GM21619 (cell line): ENCODE measurements around the gene PDE4D.
A peak's percentile ranks its signal among the peaks of the same experiment; 100 is the strongest.

Source experiments
- ATAC-seq: cut with Tn5 transposase; IDR thresholded peaks from one replicate; pipeline ENCODE4 v1.9.1; 2021; ENCODE audit not compliant: unreplicated experiment

Gene PDE4D

DNA sequence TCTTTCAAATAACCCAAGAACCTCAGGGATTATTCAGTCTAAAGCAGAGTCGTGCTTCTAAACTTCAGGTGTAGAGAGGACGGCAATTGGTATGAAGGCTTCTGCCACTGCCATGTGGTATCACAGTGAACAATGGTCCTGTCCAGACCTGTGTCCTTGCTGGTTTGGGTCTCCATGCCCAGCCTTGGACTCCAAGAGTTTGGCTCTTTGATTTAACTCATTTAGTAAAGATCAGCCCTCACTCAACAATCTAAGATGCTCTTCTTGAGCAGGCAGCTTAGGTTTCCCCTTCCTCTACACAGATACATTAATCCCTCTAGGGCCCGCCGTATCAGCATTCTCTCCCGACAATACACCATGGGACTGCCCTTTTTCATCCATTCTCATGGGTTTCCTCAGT lies 792.7 kb downstream of the PDE4D start:
- no peak for ATAC-seq

GRCh38 chr5:59099995-59100345 lies 793.6 kb downstream of the PDE4D start:
- no peak for ATAC-seq

- ATAC-seq: peak; percentile 76
Measured at GRCh38 chr5:59099270-59099994, 794.1 kb downstream of the PDE4D start.

DNA sequence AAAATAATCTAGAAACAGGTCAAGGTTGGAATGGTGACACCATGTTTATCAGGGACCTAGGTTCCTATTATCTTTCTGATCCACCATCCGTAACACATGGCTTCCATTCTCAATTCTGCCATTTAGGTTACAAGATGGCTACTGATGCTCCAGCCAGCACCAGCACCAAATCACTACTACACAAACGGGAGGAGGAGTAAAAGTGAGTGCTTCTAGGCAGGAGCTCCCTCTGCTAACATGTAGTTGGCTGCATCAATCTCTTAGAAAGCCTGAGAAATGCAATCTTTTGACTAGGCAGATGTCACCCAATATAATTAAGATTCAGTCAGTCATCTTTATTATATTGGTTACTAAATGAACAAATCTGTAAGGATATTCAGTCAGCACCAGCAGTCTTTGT lies 794.8 kb downstream of the PDE4D start:
- no peak for ATAC-seq

GRCh38 chr5:59097712-59098111 lies 795.8 kb downstream of the PDE4D start:
- no peak for ATAC-seq

- ATAC-seq: no peak
Measured at GRCh38 chr5:59097116-59097515, 796.4 kb downstream of the PDE4D start.

- ATAC-seq: no peak
Measured at GRCh38 chr5:59095480-59095879, 798.0 kb downstream of the PDE4D start.

- ATAC-seq: no peak
Measured at GRCh38 chr5:59094864-59095263, 798.7 kb downstream of the PDE4D start.

GRCh38 chr5:59093329-59093728 lies 800.2 kb downstream of the PDE4D start:
- no peak for ATAC-seq

DNA sequence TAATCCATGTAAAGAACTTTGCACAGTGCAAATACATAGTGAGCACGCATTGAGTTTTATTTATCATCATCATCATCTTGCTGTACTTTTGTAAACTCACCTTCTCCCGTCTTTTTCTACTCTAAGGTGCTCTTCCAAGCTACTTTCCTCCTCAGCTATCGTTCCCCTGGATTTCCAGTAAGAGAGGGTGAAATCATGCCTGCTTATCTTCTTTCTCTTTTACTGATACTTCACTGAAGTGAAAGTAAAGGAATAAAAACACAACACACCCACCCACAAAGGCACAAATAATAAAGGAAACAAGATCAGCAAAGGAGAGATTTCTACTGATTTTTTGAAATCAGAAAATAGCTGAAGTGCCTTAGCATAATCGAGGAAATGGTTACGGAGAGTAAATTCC lies 800.8 kb downstream of the PDE4D start:
- no peak for ATAC-seq

DNA sequence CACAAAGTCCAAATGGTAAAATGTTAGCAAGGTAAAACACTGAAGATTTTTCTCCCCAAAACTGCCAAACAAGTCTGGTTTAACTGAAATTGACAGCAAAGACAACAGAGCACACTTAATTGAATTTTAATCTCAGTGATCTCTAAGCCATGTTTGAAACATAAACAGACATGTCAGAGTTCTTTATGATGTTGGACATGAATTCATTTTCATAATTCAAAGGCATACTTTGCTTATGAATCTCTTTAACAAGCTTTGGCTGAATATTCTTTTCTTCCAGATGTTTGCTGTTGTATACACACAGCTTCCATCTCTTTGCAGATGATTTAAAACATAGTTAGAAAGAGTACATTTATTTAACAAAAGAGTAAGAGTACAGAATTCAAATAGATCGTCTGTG lies 801.6 kb downstream of the PDE4D start:
- no peak for ATAC-seq

DNA sequence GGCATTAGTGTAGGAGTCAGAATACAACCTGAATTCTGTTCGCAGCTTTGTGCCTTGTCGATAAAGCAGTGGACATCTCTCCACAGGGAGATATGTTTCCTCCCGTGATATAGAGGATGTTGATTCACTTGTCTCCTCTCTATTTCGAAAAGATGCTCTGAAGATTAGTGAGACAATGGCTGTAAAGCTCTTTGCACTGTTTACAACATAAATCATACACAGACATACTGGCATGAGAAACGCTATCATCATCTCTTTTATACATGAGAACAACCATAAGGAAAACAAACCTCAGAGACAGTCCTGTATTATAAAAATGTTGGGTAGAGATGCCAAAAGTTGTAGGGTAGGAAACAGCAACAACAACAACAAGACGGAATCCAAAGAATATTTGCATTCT lies 803.2 kb downstream of the PDE4D start:
- ATAC-seq: no peak

DNA sequence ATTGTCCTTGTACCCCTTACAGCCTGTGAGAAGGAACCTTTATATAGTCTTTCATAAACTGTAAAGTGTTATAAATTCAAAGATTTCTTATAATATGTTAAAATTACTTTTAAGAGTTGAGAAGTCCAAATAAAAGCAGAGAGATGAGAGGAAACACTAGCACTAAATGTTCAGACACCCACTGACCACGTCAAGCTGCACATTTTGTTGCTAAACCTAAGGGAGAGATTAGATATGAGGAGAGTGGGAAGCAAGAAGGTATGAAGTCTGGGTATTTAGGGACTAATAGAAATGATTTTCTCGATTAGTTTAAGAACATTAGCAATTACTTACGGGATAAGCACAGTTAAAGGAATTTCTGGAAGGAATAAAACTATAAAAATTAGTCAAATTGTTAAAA lies 803.8 kb downstream of the PDE4D start:
- ATAC-seq: no peak

- no peak for ATAC-seq
Measured at GRCh38 chr5:59088546-59088945, 805.0 kb downstream of the PDE4D start.

DNA sequence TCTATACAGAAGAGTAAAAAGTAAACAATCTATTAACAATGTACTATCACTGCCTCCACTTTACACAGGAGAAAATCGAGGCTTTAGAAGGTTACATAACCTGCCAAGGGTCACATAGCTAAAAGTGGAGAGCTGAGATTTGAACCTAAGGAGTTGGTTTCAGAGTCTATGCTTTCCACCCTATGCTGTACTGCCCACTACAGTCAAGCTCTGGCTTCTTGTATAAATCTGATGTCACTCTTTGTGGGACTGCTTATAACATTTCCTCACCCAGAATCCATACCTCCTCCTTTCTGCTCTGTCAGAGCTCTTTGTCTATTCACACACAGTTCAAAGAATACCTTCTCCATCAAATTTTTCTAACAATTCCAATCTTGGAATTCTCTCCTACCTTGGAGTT lies 807.5 kb downstream of the PDE4D start:
- no peak for ATAC-seq

- ATAC-seq: no peak
Measured at GRCh38 chr5:59081693-59082092, 811.8 kb downstream of the PDE4D start.

GRCh38 chr5:59079622-59080620 lies 813.6 kb downstream of the PDE4D start:
- no peak for ATAC-seq

DNA sequence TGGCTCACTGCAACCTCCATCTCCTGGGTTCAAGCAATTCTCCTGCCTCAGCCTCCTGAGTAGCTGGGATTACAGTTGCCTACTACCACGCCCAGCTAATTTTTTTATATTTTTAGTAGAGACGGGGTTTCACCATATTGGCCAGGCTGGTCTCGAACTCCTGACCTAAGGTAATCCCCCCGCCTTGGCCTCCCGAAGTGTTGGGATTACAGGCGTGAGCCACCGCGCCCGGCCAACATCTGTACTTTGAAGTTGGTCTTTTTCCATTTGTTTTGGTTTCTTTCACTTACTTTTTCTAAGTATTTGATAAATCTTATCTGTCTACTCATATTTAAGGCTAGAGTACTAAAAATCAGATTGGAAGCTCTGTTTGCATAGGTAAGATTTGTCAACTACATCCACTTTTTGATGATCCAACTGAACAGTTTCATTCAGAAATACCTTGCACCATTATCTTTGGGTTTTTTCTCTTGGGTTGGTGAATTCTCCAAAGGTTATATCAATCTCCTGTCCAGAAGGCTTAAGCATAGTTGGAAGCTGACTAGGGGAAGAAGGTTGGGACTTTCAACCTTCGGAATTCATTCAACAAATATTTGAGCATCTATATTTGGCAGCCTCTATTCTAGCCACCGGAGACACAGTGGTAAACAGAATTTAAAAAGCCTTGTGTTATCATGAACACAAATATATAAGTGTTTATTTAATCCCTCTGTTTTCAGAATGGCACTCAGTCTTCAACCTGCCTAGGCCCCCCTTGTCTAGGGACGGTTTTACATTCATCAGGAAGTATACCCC lies 821.6 kb downstream of the PDE4D start:
- no peak for ATAC-seq

DNA sequence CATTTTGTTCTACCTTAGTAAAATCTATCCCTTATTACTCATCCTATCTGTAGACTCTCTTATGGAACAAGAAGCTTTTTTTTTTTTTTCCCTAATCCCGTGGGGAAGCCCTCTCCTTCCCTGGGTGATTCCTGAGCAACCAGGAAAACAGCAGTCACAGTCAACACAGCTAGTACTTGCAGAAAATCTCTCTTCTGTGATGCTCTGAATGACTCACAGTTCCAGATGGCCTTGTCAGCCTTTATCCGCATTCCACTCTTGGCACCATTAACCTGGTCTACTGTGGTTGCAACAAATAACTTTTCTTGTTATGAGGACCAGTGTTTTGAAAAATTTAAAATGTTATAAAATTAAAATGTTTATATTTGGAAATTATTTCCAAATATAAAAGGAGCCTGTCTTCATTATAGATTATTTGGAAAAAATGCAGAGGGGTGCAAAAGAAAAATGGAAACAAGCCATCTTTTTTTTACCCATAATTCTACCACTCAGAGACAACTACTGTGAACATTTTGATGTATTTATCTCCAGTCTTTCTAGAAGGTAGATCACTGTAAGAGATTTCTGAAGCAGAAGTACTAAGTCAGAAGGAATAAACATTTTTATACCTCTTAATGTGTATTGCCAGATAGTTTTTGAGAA lies 824.0 kb downstream of the PDE4D start:
- no peak for ATAC-seq

- no peak for ATAC-seq
Measured at GRCh38 chr5:59067956-59068656, 825.4 kb downstream of the PDE4D start.
